ENCODE data around the gene ANKRD13D.

ANKRD13D gene

DNA sequence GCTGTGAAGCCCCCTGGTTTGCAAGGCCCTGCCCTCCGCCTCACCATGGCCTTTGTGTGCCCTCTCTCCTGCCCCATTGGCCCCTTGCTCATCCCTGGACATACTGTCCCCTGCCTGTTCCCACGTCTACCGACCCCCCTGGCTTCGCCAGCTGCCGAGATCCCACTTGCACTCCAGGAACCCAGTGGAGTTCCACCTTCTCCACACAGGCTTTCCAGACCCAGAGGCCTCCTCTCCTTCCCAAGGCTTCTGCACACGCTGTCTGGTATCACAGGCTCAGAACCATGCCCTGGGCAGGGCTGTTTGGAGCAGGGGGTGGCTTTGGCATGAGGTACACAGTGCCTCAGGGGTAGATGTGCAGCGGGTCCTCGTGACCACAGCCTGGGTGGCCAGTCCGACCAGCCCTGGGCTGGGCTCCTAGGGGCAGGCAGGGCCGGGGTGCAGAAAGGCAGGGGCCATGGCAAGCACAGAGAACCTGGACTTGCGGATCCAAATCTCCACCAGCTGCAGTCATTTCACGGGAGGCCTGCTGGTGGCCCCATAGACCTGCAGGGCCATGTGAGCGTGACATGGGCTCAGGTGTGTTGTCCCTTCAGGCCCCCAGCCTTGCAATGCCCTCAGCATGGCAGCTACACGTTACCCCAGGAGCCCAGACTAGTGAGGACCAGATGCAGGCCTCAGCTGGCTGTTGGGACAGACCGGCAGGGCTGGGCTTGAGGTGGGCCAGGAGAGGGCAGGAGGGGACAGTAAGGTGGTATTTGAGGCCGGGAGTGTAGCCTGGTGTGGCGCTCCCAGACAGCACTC lies 13.3 kb upstream of the ANKRD13D start:
- DNase-seq, result no peak

DNA sequence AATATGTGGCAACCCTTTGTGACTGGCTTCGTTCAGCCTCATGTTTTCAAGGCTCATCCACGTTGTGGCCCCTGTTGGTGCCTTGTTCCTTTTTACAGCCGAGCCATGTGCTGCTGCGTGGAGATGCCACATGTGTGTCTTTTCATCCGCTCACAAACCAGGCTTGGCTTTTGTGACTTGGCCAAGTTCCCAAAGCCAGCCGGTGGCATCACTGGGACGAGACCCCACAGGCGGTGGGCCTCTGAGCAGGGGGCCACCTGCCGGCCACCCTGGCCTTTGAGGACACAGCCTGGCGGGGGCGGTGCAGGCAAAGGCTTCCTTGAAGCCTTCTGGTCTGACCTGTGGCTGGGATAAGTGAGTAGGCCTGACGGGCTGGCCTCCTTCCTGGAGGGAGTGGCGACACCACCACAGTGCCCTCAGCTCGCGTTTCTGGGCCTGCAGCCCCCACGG lies 12.3 kb upstream of the ANKRD13D start:
- no peak for DNase-seq

DNA sequence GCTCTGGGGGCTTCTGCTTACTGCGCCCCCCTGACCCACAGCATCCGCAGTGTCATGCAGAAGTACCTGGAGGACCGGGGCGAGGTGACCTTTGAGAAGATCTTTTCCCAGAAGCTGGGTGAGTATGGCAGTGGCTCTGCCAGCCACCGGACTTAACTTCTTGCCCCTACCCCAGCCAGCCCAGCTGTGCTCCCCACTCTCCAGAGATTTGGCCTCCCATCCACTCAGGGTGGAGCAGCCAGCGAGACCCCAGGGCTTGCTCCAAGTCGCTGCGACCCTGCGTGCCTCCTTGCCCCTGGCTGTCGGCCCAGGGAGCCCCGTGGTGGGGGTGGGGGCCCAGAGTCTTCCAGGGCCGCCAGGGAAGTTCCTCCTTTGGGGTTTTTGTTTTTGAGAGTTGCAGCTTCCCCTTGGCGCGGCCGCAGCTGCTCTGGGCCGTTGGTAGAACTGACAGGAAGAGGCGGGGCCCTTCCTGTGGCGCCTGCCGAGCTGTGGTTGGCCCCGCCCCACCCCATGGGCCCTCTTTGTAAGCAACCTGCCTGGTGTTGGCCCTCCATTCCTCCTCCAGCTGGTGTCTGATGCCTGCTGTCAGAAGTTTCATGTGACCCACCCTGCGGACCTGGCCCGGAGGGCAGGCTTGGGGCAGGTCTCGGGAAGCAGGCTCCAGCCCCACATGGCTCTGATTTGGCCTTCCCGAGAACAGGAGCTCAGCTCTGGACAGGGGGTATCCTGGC lies 11.7 kb upstream of the ANKRD13D start:
- DNase-seq, result peak; percentile 91

DNA sequence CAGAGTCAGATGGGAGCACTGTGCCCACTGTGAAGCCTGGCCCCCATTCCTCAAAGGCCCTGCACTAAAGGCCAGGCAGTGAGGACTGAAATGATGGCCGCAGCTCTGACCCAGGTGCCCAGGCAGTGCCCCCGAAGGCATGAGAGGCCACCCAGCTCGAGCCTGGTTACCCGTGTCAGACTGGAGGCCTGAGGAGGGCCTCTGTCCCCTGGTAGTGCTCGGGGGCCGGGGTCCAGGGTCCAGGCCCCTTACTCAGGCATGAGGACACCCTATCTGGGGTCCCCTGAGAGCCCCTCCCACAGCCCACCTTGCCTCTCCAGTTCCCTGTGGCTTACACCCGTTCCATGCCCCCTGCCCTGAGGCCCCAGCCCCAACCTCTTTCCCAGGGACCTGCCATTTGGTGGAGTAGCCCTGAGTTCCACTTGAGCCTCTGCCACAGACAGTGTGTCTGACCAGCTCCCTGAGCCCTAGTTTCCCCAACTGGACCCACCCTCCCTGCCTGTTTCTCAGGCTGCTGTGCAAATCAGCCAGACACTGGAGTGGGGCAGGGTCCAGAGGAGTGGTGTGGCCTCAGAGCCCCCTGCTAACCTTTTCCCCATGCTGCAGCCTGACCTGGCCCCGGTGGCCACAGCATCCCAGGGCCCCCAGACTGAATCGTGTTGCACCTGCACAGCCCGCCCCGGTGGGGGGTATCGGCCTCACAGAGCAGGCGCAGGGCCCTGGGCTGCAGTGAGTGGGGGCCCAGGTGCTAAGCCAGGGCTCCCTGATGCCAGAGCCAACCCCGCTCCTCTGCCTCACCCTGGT lies 10.8 kb upstream of the ANKRD13D start:
- no peak for DNase-seq

DNA sequence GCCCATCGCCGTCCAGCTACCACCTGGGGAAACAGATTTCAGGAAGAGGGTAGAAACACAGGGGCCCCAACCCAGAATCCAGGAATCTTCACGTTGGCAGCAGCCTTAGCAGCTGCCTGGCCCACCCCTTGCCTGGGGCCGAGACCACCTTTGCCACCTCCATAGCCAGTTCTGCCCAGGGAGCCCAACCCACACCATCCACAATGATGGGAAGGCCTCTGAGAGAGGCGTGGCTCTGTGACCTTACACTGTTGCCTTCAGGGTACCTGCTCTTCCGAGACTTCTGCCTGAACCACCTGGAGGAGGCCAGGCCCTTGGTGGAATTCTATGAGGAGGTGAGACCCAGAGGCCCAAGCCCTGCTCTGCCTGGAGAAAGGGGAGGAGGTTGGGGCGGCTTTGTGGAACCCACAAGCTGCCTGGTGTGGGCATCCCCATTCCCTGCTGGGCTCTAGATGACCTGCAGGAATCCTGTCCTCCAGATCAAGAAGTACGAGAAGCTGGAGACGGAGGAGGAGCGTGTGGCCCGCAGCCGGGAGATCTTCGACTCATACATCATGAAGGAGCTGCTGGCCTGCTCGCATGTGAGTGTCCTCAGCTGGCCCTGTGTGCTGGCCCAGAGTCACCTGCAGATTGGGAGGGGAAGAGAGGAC lies 10.0 kb upstream of the ANKRD13D start:
- no peak for DNase-seq

DNA sequence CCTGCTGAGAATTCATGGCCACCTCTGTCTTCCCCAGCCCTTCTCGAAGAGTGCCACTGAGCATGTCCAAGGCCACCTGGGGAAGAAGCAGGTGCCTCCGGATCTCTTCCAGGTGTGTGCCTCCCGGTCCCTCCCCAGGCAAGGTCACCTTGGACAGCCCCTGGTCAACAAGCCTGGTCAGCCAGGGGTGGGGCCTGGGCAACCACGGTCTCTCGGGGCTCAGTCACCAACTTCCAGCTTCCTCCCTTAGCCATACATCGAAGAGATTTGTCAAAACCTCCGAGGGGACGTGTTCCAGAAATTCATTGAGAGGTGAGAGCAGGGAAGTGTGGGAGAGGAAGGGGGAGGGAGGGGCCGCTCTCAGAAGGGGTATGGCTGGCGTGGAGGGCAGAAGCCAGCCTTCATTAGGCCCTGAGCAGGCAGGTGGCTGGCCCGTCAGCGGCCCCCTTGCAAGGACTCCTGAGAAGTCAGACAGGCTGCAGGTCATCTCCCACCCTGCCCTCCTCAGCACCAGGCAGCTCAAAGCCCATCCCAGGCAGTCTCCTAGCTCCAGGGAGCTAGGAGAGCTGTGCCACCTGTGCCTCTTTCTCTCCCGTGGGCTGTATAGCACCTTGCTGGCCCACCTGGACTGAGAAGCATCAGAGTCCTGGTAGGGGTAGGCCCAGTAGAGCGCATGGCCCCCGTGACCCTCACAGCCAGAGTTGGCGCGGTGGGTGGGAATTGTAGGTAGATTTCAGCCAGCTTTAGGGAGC lies 9.3 kb upstream of the ANKRD13D start:
- no peak for DNase-seq

DNA sequence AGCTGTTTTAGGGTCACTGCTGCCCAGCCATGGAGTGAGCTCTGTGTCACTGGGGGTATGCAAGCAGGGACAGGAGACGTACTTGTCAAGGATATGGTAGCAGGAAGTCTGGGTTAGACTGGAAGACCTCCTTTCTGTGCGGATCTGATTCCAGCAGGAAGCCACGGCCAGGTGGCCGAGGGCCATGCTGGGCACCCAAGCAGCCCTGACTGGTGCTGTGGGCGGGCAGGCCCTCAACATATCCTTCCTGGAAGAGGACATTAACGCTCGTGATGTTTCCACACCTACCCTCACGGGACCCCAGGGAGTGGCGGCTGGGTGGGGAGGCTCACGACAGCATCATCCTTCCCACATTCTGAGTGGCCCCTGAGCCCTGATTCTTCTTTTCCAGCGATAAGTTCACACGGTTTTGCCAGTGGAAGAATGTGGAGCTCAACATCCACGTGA lies 8.7 kb upstream of the ANKRD13D start:
- DNase-seq, result no peak

DNA sequence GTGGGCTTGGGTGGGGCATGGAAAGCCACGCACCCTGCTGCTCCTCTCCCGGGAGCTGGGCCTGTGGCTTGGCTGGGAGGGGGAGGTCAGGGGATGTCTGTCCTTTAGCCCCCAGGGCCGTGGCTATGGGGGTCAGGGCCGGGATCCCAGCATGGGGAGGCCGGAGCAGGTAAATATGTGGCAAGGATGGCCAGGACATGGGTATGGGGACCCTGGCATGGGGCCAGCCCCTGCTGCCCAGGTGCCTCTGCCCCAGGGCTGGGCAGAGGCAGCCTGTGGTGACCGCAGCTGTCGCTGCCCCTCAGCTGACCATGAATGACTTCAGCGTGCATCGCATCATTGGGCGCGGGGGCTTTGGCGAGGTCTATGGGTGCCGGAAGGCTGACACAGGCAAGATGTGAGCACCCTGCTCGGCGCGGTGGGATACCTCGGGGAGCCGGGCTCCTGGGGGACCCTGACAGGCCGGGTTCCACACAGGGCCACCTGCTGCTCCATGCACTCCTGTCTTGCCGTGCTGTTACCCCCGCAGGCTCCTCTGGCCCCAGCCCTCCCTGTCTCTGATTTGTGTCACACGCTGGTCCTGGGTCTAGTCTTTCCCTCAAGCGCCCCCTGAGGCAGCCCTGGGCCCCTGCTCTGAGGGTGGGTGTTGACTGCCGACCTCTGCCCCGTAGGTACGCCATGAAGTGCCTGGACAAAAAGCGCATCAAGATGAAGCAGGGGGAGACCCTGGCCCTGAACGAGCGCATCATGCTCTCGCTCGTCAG lies 8.1 kb upstream of the ANKRD13D start:
- DNase-seq, result no peak

DNA sequence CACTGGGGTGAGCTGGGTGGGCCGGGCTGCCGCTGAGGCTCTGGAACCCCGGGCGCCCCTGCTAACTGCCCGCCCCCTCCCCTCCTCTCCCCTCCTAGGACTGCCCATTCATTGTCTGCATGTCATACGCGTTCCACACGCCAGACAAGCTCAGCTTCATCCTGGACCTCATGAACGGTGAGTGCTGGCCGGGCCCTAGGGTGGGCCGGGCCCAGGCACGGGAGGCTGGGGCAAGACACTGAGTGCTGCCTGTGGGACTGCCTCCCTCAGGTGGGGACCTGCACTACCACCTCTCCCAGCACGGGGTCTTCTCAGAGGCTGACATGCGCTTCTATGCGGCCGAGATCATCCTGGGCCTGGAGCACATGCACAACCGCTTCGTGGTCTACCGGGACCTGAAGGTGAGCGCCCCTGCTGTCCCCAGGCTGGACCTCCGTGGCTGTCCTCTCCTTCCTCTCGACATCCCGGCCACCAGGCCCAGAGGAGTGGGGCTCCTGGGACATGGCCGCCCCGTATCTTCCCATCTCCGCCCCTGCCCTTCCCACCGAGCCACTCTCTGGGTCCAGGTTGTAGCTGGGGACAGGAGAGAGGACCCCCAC lies 7.5 kb upstream of the ANKRD13D start:
- no peak for DNase-seq

DNA sequence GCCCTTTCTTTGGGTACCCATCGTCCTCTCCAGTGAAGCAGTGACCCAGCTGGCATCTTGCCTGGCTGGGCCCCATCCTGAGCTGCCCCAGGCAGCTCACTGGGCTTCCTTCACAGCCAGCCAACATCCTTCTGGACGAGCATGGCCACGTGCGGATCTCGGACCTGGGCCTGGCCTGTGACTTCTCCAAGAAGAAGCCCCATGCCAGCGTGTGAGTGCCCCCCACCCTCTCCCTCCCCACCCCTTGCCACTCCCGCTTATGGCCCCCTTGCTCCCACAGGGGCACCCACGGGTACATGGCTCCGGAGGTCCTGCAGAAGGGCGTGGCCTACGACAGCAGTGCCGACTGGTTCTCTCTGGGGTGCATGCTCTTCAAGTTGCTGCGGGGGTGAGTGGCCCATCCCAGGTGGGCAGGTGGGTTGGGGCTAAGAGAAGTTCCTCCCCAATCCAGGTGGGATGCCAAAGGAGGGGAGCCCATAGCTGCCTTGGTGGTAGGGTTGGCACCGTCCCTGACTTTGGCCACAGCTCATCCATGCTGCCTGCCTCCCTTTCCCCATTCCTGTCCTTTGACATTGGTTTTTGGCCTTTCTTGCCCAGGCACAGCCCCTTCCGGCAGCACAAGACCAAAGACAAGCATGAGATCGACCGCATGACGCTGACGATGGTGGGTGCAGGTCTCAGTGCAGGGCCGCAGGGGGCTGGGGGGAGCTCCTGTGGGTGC lies 6.8 kb upstream of the ANKRD13D start:
- no peak for DNase-seq

DNA sequence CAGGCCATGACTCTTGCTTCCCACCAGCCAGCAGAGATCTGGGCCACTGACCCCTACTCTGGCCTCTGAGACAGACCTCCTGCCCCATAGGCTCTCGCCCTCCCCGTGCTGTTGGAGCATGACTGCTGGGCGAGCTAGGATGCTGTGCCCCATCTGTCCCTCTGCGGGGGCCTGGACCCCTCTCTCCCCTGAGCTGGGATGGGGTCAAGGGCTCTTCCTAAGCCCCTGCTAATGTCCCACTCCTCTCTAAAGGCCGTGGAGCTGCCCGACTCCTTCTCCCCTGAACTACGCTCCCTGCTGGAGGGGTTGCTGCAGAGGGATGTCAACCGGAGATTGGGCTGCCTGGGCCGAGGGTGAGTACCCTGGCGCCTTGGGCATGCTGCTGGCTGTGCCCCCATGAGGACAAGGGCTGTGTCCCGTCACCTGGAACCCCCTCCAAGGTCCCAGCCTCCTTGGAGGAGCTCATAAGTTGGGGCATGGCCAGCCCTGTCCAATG lies 6.2 kb upstream of the ANKRD13D start:
- no peak for DNase-seq

DNA sequence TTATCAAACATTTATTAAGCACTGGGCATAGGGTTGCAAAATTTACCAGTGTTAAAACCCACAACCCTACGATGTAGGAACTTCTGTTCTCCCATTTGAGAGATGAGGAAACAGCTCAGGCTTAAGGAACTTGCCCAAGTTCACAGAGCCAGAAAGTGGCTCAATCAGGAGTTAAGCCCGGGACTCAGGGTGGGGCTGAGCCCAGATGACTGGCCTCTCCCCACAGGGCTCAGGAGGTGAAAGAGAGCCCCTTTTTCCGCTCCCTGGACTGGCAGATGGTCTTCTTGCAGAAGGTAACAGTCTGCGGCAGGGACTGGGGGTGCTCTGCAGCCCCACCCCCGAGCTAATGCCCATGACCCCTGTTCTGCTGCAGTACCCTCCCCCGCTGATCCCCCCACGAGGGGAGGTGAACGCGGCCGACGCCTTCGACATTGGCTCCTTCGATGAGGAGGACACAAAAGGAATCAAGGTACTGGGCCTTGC lies 5.6 kb upstream of the ANKRD13D start:
- no peak for DNase-seq

DNA sequence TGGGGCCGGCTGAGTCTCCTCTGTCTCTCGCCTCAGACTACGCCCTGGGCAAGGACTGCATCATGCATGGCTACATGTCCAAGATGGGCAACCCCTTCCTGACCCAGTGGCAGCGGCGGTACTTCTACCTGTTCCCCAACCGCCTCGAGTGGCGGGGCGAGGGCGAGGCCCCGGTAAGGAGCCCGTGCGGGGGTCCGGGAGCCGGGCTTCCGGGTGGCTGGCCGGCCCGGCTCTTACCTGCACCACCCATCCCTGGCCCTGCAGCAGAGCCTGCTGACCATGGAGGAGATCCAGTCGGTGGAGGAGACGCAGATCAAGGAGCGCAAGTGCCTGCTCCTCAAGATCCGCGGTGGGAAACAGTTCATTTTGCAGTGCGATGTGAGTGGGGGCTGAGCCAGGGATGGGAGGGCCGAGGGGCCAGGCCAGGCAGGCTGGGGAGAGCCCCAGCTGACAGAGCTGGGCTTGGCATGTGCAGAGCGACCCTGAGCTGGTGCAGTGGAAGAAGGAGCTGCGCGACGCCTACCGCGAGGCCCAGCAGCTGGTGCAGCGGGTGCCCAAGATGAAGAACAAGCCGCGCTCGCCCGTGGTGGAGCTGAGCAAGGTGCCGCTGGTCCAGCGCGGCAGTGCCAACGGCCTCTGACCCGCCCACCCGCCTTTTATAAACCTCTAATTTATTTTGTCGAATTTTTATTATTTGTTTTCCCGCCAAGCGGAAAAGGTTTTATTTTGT lies 4.1 kb upstream of the ANKRD13D start:
- no peak for DNase-seq

DNA sequence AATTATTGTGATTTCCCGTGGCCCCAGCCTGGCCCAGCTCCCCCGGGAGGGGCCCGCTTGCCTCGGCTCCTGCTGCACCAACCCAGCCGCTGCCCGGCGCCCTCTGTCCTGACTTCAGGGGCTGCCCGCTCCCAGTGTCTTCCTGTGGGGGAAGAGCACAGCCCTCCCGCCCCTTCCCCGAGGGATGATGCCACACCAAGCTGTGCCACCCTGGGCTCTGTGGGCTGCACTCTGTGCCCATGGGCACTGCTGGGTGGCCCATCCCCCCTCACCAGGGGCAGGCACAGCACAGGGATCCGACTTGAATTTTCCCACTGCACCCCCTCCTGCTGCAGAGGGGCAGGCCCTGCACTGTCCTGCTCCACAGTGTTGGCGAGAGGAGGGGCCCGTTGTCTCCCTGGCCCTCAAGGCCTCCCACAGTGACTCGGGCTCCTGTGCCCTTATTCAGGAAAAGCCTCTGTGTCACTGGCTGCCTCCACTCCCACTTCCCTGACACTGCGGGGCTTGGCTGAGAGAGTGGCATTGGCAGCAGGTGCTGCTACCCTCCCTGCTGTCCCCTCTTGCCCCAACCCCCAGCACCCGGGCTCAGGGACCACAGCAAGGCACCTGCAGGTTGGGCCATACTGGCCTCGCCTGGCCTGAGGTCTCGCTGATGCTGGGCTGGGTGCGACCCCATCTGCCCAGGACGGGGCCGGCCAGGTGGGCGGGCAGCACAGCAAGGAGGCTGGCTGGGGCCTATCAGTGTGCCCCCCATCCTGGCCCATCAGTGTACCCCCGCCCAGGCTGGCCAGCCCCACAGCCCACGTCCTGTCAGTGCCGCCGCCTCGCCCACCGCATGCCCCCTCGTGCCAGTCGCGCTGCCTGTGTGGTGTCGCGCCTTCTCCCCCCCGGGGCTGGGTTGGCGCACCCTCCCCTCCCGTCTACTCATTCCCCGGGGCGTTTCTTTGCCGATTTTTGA lies 3.3 kb upstream of the ANKRD13D start:
- peak; percentile 41 for DNase-seq

DNA sequence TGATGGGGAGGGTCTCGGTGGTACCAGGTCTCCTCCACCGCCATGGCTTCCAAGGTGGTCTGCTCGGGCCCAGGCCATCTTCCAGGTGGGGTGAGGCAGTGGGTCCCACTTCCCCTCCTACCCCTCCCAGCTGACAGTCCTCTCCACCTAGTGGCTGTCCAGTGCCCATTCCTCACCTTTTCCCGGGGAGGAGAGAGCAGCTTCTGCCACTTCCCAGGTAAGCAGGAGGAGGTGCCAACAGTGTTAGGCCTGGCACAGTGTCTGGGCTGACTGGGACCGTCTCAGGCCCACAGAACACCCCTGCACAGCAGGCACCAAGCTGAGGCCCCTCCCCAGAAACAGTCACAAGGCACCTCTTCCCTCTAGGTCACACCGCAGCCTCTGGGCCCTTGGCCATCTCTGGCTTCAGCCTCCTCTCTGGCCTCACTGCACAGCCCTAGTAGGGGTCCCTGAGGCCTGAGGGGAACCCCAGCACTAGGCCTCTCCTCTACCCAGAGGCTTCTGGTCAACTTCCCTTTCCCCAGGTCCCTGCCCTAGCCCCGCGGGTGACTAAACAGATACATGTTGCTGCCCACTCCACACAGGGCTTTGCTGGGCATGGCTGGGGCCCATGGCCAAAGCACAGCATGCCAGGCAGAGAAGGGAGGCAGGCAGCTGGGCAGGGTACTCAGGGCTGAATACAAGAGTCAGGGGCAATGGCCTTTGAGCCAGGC lies 2.3 kb upstream of the ANKRD13D start:
- no peak for DNase-seq

DNA sequence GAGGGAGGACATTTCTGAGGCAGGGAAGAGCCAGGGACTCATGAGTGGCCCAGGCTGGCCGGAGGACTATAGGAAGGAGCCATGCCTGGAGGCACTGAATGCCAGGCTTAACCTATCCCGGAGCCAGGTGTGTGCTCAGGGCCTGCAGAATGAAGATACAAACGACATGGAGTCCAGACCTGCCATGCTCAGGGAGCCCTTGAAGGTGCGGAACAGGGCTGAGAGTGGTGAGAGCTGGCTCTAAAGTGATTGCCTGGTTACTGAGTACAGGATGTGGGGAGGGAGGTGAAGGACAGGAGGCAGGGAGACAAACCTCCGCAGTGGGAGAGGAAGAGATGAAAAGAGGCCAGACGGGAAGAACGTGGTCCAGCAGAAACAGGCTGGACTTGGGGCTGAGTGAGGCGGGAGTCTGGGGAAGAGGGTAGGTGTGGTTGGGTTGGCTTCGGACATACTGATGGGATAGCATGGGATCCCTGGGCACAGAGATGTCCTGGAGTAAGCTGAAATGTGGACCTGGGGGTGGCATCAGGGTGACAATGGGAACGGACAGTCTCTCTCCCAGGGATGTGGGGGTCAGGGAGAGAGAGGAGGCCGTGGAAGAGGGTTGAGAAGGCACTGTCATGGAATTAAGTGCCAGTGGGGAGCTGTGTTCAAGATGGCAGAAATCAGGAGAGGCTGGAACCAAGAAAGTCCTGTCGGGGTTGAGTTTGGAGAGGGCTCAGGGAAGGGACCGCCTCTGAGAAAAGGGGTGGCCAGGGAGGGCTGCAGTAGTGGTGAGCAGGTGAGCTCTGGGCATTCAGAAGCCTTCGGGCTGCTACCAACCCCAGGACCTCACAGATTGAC lies 1.5 kb upstream of the ANKRD13D start:
- no peak for DNase-seq

DNA sequence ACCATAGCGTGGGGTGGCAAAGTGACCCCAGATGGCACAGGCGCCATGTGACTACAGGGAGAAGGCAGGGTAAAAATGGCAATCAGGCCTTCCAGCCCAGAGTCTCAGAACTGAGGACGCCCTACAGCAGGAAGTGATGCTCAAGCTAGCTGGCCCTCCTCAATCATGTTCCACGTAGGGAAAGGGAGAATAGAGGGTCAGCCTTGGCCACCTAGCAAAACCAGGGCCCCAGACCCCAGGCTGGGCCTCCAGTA lies 978 bp upstream of the ANKRD13D start:
- DNase-seq, result no peak
